Measurements from ENCODE around the gene ARHGEF39. TPM values are rescaled to one million over a fixed set of nuclear protein-coding genes. Genes with fewer than 3 reads are reported as not detected.

The ARHGEF39 gene, protein sequence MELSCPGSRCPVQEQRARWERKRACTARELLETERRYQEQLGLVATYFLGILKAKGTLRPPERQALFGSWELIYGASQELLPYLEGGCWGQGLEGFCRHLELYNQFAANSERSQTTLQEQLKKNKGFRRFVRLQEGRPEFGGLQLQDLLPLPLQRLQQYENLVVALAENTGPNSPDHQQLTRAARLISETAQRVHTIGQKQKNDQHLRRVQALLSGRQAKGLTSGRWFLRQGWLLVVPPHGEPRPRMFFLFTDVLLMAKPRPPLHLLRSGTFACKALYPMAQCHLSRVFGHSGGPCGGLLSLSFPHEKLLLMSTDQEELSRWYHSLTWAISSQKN
- 1 to 10 TPM in 1 of 6 experiments, under 1 TPM in 5; 0.11 to 3.6 (median 0.43) TPM for total RNA-seq
- long read RNA-seq = 0 reads

DNA sequence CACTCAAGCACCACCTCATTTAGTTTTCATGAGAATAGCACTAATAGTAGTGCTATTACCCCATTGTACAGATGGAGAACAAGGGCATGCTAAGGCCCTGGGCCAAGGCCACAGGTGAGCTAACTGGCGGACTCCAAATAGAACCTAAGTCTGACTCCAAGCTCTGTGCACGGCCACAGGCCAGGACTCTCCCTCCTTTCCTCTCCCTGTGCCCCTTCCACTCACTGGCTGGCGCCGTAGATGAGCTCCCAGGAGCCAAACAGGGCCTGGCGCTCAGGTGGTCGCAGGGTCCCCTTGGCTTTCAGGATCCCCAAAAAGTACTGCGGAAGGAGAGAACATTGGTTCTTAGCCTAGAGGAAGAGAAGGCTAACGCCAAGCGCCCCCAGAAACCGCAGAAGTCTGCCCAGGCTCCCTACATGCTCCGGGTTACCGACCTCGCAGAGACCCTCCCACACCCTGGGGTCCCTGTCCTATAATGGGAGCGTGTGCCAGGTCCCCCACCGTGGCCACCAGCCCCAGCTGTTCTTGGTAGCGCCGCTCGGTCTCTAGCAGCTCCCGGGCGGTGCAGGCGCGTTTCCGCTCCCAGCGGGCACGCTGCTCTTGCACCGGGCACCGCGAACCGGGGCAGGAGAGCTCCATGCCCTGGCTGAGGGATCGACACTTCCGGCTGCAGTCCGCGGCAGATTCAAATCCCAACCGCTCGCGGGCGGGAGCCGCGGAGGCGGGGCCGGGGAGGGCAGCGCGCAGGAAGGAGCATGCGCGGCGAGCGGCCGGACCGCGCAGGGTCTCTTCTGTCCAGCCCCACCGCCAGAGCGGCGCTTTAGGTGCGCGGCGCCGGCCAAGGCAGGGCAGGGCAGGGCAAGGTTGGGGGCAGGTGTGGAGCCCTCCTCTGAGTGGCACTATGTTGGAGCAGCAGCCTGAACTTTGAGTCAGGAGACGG, at the start of gene ARHGEF39:
Gene ARHGEF39, minus strand, starts transcription at position 665 of the 940 bp plus-strand sequence. Its CDS starts 26 bp downstream, at position 639.
- intact Hi-C loops (cut with DNase I) = loop anchor here (5.0 to 10.0 kb wide), 2 partner anchors 60 to 62 kb away; no protein-coding TSS in a partner anchor
- ATAC-seq (peak; percentile 82 to 88 (median 87)), DNase-seq (peak; percentile 85 to 87 (median 85))
- peak within 1 kb of the TSS; percentile 18 to 58 (median 48) for H3K4me3 ChIP-seq
- H3K27ac ChIP-seq = peak within 1 kb of the TSS in 1 of 3 donors; percentile 26
- H3K9me3 ChIP-seq = no peaks in the 10 kb centered on the region
- no peaks in the 10 kb centered on the region for H3K27me3 ChIP-seq
- TF ChIP-seq POLR2A (IDR thresholded peaks at IDR 0.05) = peak; percentile 49
- TF ChIP-seq, protein P1, sequence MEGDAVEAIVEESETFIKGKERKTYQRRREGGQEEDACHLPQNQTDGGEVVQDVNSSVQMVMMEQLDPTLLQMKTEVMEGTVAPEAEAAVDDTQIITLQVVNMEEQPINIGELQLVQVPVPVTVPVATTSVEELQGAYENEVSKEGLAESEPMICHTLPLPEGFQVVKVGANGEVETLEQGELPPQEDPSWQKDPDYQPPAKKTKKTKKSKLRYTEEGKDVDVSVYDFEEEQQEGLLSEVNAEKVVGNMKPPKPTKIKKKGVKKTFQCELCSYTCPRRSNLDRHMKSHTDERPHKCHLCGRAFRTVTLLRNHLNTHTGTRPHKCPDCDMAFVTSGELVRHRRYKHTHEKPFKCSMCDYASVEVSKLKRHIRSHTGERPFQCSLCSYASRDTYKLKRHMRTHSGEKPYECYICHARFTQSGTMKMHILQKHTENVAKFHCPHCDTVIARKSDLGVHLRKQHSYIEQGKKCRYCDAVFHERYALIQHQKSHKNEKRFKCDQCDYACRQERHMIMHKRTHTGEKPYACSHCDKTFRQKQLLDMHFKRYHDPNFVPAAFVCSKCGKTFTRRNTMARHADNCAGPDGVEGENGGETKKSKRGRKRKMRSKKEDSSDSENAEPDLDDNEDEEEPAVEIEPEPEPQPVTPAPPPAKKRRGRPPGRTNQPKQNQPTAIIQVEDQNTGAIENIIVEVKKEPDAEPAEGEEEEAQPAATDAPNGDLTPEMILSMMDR (IDR thresholded peaks at IDR 0.05) = peak in 2 of 4 donors; percentile 18 to 25
- peaks cover 0 to 38% (median 7%) of the 10 kb centered on the region in 4 donors for H3K4me1 ChIP-seq
- no peaks in the 10 kb centered on the region for H3K36me3 ChIP-seq
- 0% methylated on average over 1 of the region's 58 CpGs for WGBS (ENCODE audit: insufficient coverage, low coverage, low lambda C conversion rate, missing lambda C conversion rate)

DNA sequence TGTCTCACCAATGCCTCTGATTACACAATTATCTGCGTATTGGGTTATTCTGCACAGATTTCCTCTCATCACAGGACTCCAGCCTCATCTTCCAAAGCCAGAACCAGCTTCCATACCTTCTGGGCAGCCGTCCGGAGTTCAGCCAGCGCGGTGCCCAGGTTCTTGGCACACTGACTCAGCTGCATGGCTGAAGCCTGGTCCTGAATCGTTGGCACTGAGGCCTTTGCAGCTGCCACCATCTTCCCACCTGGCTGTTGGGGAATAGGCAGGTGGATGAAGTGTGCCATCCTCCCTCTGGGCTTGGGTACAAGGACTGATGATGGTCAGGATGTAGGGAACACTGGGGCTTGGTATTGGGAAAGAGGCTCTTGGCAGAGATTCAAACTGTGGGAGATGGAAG, 49.1 kb upstream of the ARHGEF39 start:
- Histone ChIP-seq H3K4me3 (no peak overlapping the region), H3K27me3 (no peaks in the 10 kb centered on the region), H3K27ac (no peak overlapping the region), H3K4me1 (no peaks in the 10 kb centered on the region), H3K9me3 (no peaks in the 10 kb centered on the region), H3K36me3 (peaks cover 51 to 98% (median 73%) of the 10 kb centered on the region in 4 donors)
- no peak for DNase-seq
- ATAC-seq = peak in 3 of 4 donors; percentile 24 to 57 (median 41)
- no CpG with 5 or more reads among the region's 6 CpGs for WGBS (ENCODE audit: insufficient coverage, low coverage, low lambda C conversion rate, missing lambda C conversion rate)
- TF ChIP-seq, protein P1 (IDR thresholded peaks at IDR 0.05) = no peak
- no peak for TF ChIP-seq POLR2A (IDR thresholded peaks at IDR 0.05)
- intact Hi-C loops (cut with DNase I) = no loop called here

DNA sequence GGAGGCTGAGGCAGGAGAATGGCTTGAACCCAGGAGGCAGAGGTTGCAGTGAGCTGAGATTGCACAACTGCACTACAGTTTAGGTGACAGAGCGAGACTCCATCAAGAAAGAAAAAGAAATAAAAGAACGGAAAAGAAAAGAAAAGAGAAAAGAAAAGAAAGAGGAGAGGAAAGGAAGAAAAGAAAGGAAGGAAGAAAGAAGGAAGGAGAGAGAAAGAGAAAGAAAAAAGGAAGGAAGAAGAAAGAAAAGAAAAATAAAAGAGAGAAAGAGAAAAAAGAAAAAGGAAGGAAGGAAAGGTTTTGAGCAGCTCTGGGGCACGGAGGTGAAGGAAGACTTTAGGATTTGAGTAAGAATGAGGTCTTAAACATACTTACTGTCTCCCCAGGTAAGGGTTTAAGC, 48.6 kb upstream of the ARHGEF39 start:
- no peaks in the 10 kb centered on the region for H3K9me3 ChIP-seq
- 93% methylated on average over 2 of the region's 3 CpGs for WGBS (ENCODE audit: insufficient coverage, low coverage, low lambda C conversion rate, missing lambda C conversion rate)
- TF ChIP-seq, protein P1 (IDR thresholded peaks at IDR 0.05) = no peak
- TF ChIP-seq POLR2A (IDR thresholded peaks at IDR 0.05) = no peak
- DNase-seq (no peak), ATAC-seq (no peak)
- no peaks in the 10 kb centered on the region for H3K4me1 ChIP-seq
- no peaks in the 10 kb centered on the region for H3K27me3 ChIP-seq
- peaks cover 47 to 98% (median 72%) of the 10 kb centered on the region in 4 donors for H3K36me3 ChIP-seq
- intact Hi-C loops (cut with DNase I) = no loop called here
- H3K27ac ChIP-seq = no peak overlapping the region
- H3K4me3 ChIP-seq = no peak overlapping the region

DNA sequence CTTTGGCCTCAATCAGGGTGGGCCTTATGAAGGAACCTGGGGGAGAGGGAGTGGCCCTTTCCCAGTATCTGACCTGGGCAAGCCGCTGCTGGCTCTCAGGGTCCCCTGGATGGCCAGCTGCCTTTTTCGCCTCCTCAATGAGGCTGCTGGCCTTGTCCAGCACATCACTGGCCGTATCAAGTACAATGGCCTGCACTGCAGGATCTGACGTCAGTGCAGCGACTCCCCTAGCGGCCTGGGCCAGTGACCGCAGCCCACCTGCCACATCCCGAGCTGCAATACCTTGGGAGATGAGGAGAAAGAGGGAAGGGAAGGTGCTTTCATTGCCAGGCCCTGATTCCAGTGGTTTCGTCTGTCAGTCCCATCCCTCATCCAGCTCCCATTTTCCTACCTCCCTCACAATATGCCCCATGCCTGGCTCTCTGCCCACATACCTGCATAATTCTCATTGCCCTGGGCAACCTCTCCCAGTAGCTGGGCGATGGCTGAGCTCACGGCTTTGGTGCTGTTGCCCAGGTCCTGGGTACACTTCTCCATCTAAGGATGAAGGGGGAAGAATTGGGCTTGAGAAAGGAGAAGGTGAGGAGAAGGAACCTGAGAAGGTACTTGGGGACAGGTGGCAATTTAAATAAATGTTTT, 47.9 kb upstream of the ARHGEF39 start:
- no peak for ATAC-seq
- H3K36me3 ChIP-seq = peaks cover 45 to 98% (median 75%) of the 10 kb centered on the region in 4 donors
- H3K27ac ChIP-seq = no peak overlapping the region
- no peaks in the 10 kb centered on the region for H3K9me3 ChIP-seq
- intact Hi-C loops (cut with DNase I) = no loop called here
- H3K27me3 ChIP-seq = no peaks in the 10 kb centered on the region
- no peaks in the 10 kb centered on the region for H3K4me1 ChIP-seq
- DNase-seq = no peak
- 83% methylated on average over 5 of the region's 11 CpGs for WGBS (ENCODE audit: insufficient coverage, low coverage, low lambda C conversion rate, missing lambda C conversion rate)
- no peak overlapping the region for H3K4me3 ChIP-seq
- TF ChIP-seq POLR2A (IDR thresholded peaks at IDR 0.05) = no peak
- TF ChIP-seq, protein P1 (IDR thresholded peaks at IDR 0.05) = no peak
